Subcutaneous adipose tissue (tissue), 4 donors: Measurements from ENCODE around the gene ARL3. TPM values are rescaled to one million over a fixed set of nuclear protein-coding genes. Genes with fewer than 3 reads are reported as not detected.

Experiments used
- total RNA-seq, 4 donors: library from RNA; depleted of rRNA; stranded (reverse); fragments of >200 nt; gene quantifications; one replicate each; pipeline ENCODE4 v1.1.0, GENCODE V29; 2016
- TF ChIP-seq, protein P1 (sequence below): fragments of 450-650 bp; IDR thresholded peaks from one replicate; pipeline ENCODE4 v1.5.1; 2016; ENCODE audit warnings: low read depth, mild to moderate bottlenecking, control low read depth, antibody characterized with exemption, moderate library complexity

ARL3 gene
- total RNA-seq, 4 donors from 2014 or later: 3.7 to 6.5 (median 5.7) TPM

DNA sequence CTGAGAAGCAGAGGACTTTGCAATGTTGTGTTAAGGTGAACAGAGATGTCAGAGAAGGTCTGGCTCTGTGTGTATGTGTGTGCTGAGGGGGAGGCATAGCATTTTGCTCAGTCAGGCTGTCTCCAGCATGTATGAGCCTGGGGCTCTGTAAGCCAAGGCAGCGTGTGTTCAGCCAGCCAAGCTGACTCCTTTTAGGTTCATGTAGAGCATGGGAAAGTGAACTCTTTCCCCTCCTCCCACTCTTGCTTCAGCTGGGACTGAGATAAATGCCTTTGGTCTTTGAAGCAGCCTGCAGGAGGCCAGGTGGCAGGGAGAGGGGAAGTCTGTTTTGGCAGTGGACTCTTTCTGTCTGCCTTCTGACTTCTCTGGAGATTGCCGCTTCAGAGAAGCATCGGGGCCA is 4.0 kb upstream of the ARL3 start:
- TF ChIP-seq, protein P1, sequence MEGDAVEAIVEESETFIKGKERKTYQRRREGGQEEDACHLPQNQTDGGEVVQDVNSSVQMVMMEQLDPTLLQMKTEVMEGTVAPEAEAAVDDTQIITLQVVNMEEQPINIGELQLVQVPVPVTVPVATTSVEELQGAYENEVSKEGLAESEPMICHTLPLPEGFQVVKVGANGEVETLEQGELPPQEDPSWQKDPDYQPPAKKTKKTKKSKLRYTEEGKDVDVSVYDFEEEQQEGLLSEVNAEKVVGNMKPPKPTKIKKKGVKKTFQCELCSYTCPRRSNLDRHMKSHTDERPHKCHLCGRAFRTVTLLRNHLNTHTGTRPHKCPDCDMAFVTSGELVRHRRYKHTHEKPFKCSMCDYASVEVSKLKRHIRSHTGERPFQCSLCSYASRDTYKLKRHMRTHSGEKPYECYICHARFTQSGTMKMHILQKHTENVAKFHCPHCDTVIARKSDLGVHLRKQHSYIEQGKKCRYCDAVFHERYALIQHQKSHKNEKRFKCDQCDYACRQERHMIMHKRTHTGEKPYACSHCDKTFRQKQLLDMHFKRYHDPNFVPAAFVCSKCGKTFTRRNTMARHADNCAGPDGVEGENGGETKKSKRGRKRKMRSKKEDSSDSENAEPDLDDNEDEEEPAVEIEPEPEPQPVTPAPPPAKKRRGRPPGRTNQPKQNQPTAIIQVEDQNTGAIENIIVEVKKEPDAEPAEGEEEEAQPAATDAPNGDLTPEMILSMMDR: no peak

DNA sequence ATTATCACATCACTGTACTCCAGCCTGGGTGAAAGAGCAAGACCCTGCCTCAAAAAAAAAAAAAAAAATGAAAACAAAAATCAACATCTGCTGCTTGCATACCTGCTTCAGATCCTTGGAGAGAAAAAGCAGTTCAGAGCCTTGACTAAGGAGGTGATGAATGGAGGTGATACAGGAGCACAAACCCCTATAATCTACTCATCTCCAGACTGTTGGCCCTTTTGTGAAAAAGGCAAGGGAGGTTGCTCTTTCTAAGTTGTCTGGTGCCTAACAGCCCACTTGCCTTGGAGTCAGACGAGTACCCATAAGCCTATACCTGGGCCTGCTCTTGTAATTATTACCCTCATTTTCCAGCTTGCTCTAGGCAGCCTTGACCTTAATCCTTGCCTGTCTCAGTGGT is 1.7 kb upstream of the ARL3 start:
- TF ChIP-seq, protein P1: no peak

DNA sequence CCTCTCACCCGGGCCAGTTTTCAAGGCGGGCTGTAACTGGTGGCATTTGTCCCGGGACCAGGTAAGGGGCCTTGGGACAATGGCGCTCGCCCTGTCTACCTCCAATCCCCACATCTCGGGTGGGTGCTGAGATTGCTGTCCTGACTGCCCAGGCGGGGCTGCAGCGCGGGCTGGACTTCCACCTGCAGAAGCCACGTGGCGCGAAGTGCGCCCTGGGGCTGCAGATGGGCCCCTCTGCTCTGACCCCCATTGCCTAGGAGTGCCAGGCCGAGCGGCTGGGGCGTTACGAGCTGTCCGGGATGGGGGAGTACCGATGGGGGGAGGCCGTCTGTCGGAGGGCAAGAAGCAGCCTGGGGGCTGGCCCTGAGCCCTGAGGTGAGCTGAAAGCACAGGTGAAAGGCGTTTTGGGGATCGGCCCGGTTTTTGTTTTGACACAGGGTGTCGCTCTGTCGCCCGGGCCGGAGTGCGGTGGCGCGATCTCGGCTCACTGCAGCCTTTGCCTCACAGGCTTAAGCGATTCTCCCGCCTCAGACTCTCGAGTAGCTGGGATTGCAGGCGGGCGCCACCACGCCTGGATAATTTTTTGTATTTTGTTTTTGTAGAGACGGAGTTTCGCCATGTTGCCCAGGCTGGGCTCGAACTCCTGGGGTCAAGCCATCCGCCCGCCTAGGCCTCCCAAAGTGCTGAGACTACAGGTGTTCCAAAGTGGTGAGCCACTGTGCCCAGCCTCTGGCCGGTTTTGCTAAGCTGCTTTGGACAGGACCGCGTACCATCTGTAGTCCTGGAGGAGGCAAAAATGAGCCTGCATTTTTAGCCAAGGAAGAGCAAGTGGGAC is 641 bp upstream of the ARL3 start, which contains the start of gene SFXN2:
Gene SFXN2, plus strand, starts transcription at position 16 of the 835 bp plus-strand sequence. CDS start 12,001 bp downstream, outside the sequence.
- TF ChIP-seq, protein P1: no peak

DNA sequence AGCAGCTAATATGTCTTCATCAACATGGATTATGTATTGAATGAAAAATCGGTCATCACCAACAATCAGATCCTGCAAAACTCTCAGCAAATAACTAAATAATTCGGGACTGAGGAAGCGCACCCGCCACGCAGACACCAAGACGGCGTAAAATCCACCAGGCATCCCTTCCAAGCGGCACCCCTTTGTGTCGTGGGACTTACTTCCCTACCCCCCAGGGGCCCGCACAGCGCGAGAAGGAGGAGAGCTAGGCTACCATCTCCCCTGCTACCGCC is 721 bp downstream of the ARL3 start:
- TF ChIP-seq, protein P1: no peak

DNA sequence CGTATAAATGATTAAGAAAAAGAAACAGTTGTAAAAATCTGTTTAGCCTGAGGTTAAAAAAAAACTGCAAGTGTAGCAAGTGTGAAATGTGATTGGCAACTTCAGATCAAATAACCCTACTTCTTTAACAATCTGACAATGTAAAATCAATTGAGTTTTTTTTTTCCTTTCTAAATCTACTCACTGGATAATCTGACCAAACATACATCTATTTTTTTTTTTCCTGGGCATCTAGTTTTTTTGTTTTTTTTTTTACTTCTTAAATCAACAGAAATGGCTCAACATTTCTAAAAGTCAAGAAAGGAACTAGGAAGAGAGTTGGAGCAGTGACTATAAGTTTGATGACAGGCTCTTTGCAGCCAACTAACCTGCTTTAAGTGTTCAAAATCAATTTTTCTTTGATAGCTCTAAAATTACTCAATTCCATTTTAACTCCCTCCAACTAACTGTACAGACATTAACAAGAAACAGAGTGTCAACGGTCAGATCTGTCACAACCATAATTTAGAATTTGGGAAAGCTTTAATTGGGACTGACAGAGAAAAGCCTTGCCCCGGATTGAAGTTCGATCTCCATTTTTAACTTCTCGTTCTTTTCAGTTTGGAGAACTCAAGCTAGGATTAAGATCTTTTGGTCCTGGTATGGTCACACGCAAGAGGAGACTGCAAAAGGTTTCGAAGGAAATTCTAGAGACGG is 1.2 kb downstream of the ARL3 start:
- TF ChIP-seq, protein P1: no peak

DNA sequence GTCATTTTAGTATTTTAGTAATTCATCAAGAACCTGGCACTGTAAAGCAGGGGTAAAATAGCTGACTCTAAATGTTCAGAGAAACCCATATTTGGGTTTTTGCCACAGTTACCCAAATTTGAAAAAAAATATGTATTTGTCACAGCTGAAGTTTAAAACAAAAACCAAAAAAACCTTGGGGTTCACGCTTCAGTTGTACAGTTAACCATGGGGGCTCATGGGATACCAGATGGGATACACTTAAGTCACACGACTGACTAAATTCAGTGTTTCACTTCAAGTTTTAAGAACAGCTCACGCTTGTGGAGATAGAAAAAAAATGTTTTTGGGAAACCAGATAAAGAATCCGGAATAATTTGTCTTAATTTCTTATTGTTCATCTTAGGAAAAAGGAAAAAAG is 2.1 kb downstream of the ARL3 start:
- TF ChIP-seq, protein P1: no peak

DNA sequence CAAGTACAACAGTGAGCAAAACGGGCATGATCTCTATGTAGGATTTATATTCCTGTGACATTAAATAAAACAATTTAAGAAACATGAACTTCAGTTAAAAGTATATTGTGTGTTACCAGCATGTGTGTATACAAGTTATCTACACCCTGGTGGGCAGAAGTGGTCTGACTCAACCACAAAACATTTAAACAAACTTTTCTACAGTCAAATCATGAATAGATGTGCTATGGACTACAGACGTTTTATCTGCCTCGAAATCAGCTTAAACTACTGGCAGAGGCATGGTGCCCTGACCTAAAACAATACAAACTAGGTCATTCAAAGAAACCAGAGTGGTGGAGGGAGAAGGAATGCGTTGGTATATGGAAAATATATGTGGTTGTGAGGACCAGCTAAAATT is 3.6 kb downstream of the ARL3 start:
- TF ChIP-seq, protein P1: no peak
